NCI-H1436 treated with DMSO at 0.1 percent for 48 hours (cell line): Measurements from ENCODE around the gene HARS1.
"Not testable (repeated sequence)": the region's sequence is repeated elsewhere in the genome, so short reads cannot be mapped to it uniquely, and the experiment has no call there.

Source experiments
- DNase-seq: peaks from one replicate; lab custom pipeline; 2025; lab: John Stamatoyannopoulos, UW

Gene HARS1

GRCh38 chr5:140677947-140678346, 13.2 kb downstream of the HARS1 start:
- no peak for DNase-seq

DNA sequence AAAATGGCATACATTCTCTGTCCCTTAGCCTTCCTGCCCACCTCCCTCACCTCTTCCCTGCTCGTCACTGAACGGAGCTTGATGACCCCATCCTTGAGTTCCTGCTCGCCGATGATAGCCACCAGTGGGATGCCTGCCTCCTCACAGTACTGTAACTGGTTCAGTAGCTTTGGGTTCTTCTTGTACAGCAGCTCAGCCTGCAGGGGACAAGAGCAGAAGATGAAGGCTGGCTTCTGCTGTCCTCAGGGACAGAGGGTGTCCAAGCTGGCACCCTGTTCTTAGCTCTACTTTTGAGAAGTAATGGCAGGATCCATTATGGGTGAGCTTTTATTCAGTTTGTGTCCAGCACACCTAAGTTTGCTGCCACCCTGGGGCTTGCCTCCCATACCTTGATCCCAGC, 16.5 kb downstream of the HARS1 start:
- no peak for DNase-seq

DNA sequence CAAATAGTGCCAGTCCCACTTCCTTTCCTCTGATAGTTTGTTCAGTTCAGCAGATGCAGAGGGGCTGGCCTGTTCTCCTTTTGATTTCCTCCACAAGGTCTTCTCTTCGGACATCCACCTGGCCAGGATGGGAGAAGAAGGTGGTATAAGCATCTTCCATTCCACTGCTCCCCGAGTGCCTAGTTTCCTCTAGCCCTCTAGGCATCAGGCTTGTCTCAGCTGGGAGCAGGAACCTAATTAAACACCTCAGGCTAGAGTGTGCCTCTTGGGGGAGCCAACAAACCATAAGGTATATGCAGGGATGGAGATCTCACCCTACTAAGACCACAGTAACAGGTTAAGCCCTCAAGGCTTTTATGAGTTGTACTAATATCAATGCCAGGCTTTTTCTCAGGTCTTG, 17.0 kb downstream of the HARS1 start:
- DNase-seq, result no peak

GRCh38 chr5:140673187-140673976, 17.8 kb downstream of the HARS1 start, which contains the start of gene DND1:
TSS of gene DND1 (minus strand) at chr5:140673576. CDS start at chr5:140673542, 34 bp downstream.
- no peak for DNase-seq

- no peak for DNase-seq
Observed at GRCh38 chr5:140672455-140673186, 18.5 kb downstream of the HARS1 start.

GRCh38 chr5:140671472-140672125, 19.6 kb downstream of the HARS1 start:
- DNase-seq, result no peak

GRCh38 chr5:140671035-140671434, 20.1 kb downstream of the HARS1 start:
- DNase-seq, result not testable (repeated sequence)

GRCh38 chr5:140664359-140665119, 26.6 kb downstream of the HARS1 start, which contains the start of gene WDR55:
TSS of gene WDR55 (plus strand) at chr5:140664904. CDS start at chr5:140664913, 9 bp downstream.
- DNase-seq, result peak; percentile 67

DNA sequence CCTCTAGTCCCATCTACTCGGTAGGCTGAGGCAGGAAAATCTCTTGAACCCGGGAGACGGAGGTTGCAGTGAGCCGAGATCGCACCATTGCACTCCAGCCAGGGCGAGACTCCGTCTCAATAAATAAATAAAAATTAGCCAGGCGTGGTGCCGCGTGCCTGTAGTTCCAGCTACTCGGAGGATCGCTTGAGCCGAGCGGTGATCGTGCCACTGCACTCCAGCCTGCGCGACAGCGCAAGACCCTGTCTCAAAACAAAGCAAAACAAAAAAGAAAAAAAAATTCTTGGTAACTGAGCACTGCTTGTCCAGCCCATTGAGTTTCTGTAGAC, 27.2 kb downstream of the HARS1 start:
- DNase-seq, result no peak

DNA sequence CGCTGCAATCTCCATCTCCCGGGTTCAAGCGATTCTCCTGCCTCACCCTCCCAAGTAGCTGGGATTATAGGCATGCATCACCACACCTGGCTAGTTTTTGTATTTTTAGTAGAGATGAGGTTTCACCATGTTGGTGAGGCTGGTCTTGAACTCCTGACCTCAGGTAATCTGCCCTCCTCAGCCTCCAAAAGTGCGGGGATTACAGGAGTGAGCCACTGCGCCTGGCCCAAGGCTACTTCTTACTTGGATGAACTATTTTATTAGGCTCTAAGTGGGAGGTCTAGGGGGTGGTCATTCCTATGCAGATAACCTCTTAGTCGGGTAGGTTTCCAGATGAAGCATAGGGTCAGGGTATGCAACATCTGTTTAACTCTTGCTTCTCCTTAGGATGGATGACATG, 30.8 kb downstream of the HARS1 start:
- DNase-seq, result not testable (repeated sequence)

- no peak for DNase-seq
Observed at GRCh38 chr5:140658870-140659269, 32.3 kb downstream of the HARS1 start.

GRCh38 chr5:140647042-140647419, 44.1 kb downstream of the HARS1 start:
- no peak for DNase-seq

DNA sequence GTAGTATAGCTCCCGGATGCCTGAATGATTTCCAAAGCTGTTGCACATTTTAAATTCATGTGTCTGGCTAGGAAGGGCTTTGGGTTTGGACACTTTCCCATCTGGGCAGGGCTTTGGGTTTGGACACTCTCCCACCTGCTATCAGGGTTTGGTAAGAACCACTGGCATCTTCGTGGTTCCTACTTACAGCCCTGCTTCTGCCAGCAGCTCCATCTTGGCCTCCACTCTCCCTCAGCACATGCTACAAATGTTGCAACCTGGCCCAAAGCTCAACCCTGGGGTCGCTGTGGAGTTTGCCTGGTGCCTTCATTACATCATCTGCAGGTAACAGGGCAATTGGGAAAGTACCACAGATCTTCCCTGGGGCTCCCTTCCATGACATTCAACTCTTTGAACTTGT, 48.5 kb downstream of the HARS1 start:
- no peak for DNase-seq

DNA sequence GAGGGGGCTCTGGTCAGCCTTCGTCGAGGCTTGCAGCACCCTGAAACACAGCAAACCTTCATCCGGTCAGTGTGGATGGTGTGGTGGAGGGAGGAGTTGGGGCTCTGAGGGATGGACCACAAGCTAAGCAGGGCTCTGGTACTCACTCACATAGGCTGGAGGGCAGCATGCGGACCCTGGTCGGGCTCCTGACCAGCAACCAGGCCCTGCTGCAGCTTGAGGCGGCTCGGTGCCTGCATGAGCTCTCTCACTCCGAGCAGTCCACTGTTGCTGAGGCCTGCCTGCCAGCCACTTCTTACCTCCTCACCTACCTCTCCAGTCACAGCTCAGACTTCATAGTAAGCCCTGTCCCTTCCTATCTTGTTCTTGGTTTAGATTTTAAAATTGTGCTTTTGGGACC, 49.5 kb downstream of the HARS1 start:
- no peak for DNase-seq

DNA sequence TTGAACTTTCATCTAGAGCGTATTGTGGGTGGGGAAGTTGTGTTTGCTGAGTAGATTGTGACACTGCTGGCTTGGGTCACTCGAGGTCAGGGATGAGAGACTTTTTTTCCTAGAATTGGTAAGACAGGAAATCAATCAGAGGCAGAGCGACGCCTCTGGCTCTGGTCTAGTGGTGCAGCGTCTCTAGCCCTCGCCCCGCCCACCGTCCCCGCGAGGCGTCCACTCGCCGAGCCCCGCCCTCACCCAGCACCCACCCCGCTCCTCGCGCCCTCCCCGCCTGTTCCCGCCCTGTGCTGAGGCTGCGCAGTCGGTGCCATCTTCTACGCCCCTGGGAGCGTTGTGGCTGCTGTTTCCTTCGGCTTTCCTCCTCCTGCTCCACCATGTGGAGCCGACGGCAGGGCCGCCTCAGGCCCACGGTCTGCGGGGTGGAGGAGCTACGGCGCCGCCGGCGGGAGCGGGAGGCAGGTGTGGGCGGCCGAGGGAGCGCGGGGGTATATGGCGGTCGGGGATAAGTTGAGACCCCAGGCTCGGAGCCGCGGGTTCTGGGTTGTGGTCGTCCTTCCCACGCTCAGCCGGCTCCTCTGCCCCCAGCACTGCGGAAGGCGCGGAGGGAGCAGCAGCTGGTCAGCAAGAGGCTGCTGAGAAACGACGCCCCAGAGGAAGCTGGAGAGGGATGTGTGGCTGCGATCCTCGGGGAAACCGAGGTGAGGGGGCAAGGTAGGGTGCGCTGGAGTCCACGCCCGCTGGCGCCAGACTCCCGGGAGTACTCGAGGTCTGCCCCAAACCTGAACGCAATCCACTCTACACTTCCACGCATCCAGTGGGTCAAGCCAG, 51.8 kb downstream of the HARS1 start, which contains the start of gene TMCO6:
Gene TMCO6 (plus strand): TSS at position 304 of the 834 bp plus-strand sequence. CDS start 77 bp downstream, at position 381.
- peak; percentile 79 for DNase-seq

GRCh38 chr5:140638898-140639147, 52.3 kb downstream of the HARS1 start:
- DNase-seq, result not testable (repeated sequence)

DNA sequence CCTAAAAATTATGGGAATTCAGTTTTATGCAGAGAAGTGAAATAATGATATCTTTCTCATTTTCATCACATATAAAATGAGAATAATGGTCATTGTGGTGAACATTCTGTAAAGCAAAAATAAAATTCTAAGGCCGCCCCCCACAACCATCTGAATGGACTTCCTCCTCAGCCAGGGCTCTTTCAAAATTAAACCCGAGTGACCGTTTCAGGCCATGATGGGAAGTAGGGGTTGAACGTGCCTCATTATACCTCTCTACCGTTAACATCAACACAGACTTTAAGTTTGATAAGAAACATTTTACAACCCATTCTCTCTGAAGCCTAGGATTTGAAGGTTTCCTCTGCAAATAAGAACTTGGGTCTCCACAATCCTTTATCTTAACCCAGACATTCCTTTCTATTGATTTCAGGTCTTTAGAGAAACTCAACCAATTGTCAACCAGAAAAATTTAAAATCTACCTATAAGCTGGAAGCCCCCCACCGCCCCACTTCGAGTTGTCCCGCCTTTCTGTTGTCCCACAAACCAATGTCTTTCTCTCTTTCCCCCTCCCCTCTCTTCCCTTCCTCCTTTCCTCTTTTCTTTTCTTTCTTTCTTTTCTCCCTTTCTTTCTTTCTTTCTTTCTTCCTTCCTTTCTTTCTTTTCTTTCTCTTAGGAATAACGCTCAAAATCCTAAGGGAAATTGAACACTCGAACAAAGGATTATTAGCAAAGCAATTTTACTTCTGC, 53.6 kb downstream of the HARS1 start:
- no peak for DNase-seq

- DNase-seq, result no peak
Observed at GRCh38 chr5:140635291-140636257, 55.6 kb downstream of the HARS1 start.

- DNase-seq, result no peak
Observed at GRCh38 chr5:140634103-140634502, 57.1 kb downstream of the HARS1 start.
